NAMALWA (cell line): Measurements from ENCODE around the gene C4BPB.

Experiments used
- DNase-seq: peaks from one replicate; pipeline ENCODE4 v3.0.0-alpha.2; 2015; ENCODE audit warnings: low spot score

Gene C4BPB

GRCh38 chr1:207085887-207086286 lies 2.8 kb upstream of the C4BPB start:
- DNase-seq: no peak

DNA sequence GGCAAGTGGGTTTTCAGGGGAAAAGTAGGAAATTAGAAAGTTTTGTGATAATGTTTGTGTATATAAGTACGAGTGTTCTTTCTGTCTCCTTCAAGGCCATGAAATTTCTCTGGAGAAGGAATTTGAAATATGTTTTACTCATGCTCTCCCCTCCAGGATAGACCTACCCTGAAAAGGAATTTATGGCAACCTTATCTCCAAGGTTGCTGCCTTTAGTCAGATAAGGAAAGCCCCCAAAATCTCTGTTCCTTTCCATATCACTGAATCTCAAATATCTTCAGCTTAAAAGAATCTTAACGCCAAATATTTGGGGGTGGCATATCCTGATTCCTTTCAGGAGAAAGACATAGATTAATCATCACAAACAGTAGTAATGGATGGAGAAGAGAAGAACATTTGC lies 499 bp upstream of the C4BPB start:
- DNase-seq: no peak

- no peak for DNase-seq
These were observed 1.1 kb downstream of the C4BPB start for GRCh38 chr1:207089627-207090355.

DNA sequence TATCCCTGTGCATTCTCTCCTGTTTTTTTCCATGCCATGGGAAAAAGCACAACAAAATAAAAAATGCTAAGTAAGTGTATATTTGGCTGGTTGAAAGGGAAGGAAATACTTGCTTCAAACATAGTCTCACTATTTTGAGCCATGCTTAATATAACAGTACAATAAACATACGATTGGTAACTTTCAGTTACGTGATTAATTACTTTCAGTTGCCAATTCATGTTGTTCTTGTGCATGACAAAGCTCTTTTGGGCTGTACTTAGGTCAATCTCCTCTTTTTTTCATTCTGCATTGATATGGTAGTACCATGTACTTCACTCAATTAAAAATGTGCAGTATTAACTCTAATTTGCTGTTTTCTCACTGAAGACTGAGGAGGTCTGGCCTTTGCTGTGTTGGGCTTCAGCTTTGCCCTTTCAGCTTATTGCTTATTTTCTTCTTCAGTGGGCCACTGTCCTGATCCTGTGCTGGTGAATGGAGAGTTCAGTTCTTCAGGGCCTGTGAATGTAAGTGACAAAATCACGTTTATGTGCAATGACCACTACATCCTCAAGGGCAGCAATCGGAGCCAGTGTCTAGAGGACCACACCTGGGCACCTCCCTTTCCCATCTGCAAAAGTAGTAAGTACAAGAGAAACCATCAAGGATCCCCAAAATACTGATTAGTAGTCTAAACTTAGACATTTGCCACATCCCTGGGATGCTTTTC lies 2.7 kb downstream of the C4BPB start:
- DNase-seq: no peak

- DNase-seq: no peak
These were observed 5.3 kb downstream of the C4BPB start for GRCh38 chr1:207093944-207094343.

DNA sequence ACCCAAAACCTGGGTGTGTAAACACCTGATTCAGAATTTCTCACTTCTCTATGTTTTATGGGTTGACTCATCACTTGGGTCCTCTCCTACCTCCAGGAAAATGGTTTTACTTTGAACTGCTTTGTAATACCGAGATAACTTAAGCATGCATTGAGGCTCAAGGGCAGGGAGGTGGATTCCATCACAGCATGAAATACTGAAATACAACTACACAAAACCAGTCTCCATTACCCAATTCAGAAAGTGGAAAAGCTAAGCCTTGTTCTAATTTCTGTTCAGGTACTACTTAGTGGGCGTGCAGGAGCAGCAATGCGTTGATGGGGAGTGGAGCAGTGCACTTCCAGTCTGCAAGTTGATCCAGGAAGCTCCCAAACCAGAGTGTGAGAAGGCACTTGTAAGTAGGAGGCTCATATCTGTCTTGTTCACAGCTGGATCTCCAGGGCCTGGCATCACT lies 9.2 kb downstream of the C4BPB start:
- no peak for DNase-seq

- DNase-seq: no peak
These were observed 13.1 kb downstream of the C4BPB start for GRCh38 chr1:207101720-207102119.

DNA sequence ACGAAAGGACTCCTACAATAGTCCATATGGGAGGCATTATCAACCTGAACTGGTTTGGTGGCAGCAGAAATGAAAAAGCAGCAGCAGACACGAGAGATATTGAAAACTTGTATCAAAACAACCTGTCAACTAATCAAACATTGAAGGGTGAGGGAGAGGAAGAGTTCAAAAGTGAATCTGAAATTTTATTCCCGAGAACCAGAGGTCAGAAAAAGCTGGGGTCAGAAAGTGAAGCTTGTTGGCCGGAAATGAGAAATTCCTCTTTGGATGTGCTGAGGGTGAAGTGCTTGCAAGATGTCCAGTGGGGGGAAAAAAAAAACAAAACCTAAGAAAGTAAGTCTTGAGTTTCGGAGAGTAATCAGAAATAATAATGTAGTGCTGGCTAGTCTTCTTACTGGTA lies 13.5 kb downstream of the C4BPB start:
- no peak for DNase-seq

GRCh38 chr1:207102659-207103058 lies 14.0 kb downstream of the C4BPB start:
- DNase-seq: no peak

- no peak for DNase-seq
These were observed 15.3 kb downstream of the C4BPB start, which contains the start of gene C4BPA for GRCh38 chr1:207103892-207104373. C4BPA (plus strand) TSS chr1:207104233; CDS start chr1:207113026, 8,793 bp downstream.

- DNase-seq: no peak
These were observed 20.3 kb downstream of the C4BPB start for GRCh38 chr1:207109004-207109403.

GRCh38 chr1:207112616-207113296 lies 24.1 kb downstream of the C4BPB start:
- no peak for DNase-seq

DNA sequence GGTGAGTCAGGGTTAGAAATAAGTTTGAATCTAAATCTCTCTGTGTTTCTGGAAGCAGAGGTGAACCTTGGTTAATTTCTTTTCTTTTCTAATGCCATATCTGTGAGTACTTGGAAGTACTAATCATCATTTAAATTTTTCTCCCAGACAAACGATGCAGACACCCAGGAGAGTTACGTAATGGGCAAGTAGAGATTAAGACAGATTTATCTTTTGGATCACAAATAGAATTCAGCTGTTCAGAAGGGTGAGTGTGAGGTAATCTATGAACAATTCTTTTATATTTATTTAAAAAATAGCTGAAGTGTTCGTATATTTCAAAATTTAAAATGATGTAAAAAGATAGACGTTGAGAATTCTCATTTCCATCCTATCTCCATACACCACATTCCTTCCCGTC lies 26.6 kb downstream of the C4BPB start:
- no peak for DNase-seq

DNA sequence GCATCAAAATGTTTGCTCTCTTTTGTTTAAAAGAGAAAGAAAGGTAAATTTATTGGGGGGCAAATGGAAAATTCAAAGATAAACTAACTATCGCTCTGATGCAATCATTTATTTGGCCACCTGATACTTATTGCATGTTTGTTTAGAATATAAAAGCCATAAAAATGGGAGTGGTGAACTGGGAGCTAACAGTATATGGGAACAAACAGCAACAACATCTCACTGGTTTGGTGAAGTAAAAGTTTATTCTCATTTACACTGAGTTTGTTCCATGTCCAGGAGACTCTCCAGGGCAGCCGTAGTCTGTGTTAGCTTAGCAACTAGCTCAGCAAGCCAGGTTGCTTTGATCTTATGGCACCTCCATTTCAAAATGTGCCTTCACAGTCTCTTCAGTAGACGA lies 35.7 kb downstream of the C4BPB start:
- no peak for DNase-seq

DNA sequence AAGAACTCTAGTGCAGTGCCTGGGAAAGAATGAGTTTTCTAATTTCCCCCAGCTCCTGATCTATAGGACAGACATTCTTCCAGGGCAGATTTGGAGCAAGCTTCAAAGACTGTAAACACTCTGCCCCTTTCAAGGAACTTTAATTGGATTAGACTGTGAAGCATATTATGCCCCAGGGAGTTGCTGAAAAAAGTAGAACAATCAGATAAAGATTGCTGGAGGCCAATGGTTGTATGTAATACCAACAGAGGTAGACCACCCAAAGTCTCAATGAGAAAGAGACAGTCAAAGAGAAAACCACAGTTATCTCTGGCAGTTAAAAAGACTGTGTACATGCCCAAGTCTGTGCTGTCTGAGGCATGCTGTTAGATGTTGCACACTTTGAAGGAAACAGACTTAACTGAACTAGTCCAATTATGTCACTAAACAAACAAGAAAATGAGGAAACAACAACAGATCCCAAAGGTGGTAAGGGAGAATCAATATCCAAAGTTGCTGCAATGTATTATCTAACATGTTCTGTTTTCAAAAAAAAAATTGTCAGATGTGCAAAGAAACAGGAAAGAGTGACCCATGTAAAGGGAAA lies 39.8 kb downstream of the C4BPB start:
- no peak for DNase-seq

GRCh38 chr1:207129053-207129452 lies 40.4 kb downstream of the C4BPB start:
- no peak for DNase-seq

GRCh38 chr1:207130252-207131036 lies 41.8 kb downstream of the C4BPB start:
- no peak for DNase-seq

GRCh38 chr1:207131163-207131562 lies 42.5 kb downstream of the C4BPB start:
- no peak for DNase-seq

GRCh38 chr1:207134581-207134980 lies 45.9 kb downstream of the C4BPB start:
- no peak for DNase-seq

DNA sequence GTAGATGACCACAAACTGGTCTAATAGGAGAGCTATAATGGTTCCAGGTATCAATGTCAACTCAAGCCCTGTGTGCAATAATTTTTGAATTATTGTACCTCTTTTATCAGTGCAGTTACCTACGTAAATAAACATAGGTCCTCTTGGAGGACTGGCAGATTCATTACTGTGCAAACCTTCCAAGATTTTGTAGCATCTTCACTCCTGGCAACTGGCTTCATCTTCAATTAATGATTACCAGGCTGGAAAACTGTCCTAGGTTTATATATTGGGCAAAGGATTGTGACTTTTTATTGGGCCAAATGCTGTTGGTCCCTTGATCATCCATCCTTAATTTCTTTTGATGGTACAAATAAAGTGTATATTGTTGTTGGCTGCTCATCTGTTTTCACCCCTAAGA lies 51.0 kb downstream of the C4BPB start:
- no peak for DNase-seq

GRCh38 chr1:207140536-207140935 lies 51.9 kb downstream of the C4BPB start:
- no peak for DNase-seq
